ENCODE data around the gene OR6Q1. TPM values are rescaled to one million over a fixed set of nuclear protein-coding genes. Genes with fewer than 3 reads are reported as not detected.

The OR6Q1 gene
- total and polyA plus RNA-seq, 2 of the 13 experiments (the other 11 are each of a cell fraction or from before 2014, with no cell fraction given), result not detected

DNA sequence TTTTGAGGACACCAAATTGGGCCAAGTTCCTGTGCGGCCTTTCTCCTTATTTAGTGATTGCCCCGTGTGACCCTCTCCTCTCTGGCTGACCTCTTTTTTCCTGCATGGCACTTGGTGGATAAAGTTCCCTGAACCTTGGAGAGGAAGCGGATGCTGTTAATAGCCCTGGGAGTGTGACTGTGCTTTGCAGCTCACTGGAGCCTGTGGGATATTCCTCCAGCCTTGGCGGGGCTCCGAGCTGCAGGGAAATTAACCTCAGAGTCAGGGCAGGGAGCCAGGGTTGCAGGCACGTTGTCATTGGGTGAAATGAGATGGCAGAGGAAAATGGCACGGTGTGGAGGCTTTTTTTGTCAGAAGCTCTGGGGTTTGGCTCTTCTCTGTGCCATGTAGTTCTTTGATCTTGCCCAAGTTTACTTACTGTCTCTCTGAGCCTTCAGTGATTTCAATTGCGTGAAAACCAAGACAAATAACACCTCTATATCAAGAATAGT lies 6.1 kb upstream of the OR6Q1 start (continued):
- 0 out of 2 replicates have a peak, but pooled peaks have one; percentile 8 for TF ChIP-seq ZNF687 (CRISPR knock-in tag; IDR thresholded peaks at IDR 0.05)
- no peak for TF ChIP-seq RFXANK (CRISPR knock-in tag; IDR thresholded peaks at IDR 0.05)
- TF ChIP-seq PRDM10 (CRISPR knock-in tag; IDR thresholded peaks at IDR 0.05; ENCODE audit: low read depth), result no peak
- peak; percentile 49; the same call in 1 of the 2 replicates for TF ChIP-seq CEBPG (CRISPR knock-in tag; IDR thresholded peaks at IDR 0.05)
- TF ChIP-seq ZSCAN12 (CRISPR knock-in tag; IDR thresholded peaks at IDR 0.05), result no peak
- no peak for TF ChIP-seq ZNF570 (CRISPR knock-in tag; IDR thresholded peaks at IDR 0.05; ENCODE audit: borderline replicate concordance)
- no peak for TF ChIP-seq DMTF1 (CRISPR knock-in tag; IDR thresholded peaks at IDR 0.05)
- no peak for TF ChIP-seq SKIL (CRISPR knock-in tag; IDR thresholded peaks at IDR 0.05; ENCODE audit: borderline replicate concordance)
- no peak for TF ChIP-seq ZNF839 (CRISPR knock-in tag; IDR thresholded peaks at IDR 0.05; ENCODE audit: borderline replicate concordance)
- no peak for TF ChIP-seq CHD4 (IDR thresholded peaks at IDR 0.05; ENCODE audit: borderline replicate concordance, low read length)
- TF ChIP-seq ZC3H13 (CRISPR knock-in tag; IDR thresholded peaks at IDR 0.05), result no peak
- no peak for TF ChIP-seq RAD51 (IDR thresholded peaks at IDR 0.05; ENCODE audit: borderline replicate concordance)
- TF ChIP-seq PCBP2 (optimal IDR thresholded peaks at IDR 0.05; ENCODE audit: low read depth, low read length, poor library complexity, severe bottlenecking), result no peak
- no peak for TF ChIP-seq ZNF598 (CRISPR knock-in tag; IDR thresholded peaks at IDR 0.05; ENCODE audit: borderline replicate concordance)
- no peak for TF ChIP-seq MTA1 (CRISPR knock-in tag; IDR thresholded peaks at IDR 0.05; ENCODE audit: borderline replicate concordance)
- TF ChIP-seq CEBPB (IDR thresholded peaks at IDR 0.05; ENCODE audit: borderline replicate concordance, low read depth, low read length), result peak; percentile 75
- TF ChIP-seq TBX2 (CRISPR knock-in tag; IDR thresholded peaks at IDR 0.05; ENCODE audit: borderline replicate concordance), result peak; percentile 50; the same call in 1 of the 2 replicates
